ENCODE results near the gene YWHAE.

- no peak for TF ChIP-seq CTCF (IDR thresholded peaks at IDR 0.05)
- TF ChIP-seq POLR2A (IDR thresholded peaks at IDR 0.05): no peak
These were observed 47.0 kb upstream of the YWHAE start for GRCh38 chr17:1447052-1447451.

All from stomach (tissue), 4 donors.